AG09309 (cell line): ENCODE data around the gene PCDH8.
"Not testable (repeated sequence)": the region's sequence is repeated elsewhere in the genome, so short reads cannot be mapped to it uniquely, and the experiment has no call there.

Experiments used
- DNase-seq: peaks from one replicate; pipeline ENCODE4 v3.0.0-alpha.2; 2010; ENCODE audit warnings: low read depth
- H3K4me3 ChIP-seq: 2 replicates; pipeline ENCODE4 v1.5.1; 2011; ENCODE audit warnings: mild to moderate bottlenecking, low read depth, low read length, moderate library complexity; ENCODE audit not compliant: control insufficient read depth
- TF ChIP-seq, protein P1 (sequence below): IDR thresholded peaks from 2 replicates; pipeline ENCODE4 v1.5.1; 2011; ENCODE audit warnings: mild to moderate bottlenecking, low read depth, low read length, inconsistent platforms; ENCODE audit not compliant: insufficient read depth, control insufficient read depth; ENCODE audit errors: missing control alignments

PCDH8 gene

DNA sequence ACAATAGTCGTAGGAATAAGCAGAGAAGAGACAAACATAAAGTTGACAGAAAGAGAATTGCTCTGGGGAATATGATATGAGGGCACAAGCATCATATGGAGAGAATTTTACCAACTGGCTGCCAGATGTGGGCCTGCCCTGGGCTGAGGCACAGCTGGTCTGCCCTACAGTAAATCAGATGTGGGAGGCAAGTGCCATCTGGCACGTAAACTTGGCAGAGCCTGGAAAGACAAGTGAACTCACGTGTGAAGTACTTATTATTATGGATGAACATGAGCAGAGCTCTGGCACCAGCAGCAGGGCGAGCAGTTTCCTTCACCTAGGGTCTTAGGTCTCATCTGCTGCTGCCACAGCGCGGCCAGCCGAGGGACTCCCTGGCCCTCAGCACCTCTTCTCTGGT, 20.6 kb downstream of the PCDH8 start:
- DNase-seq, result no peak
- TF ChIP-seq, protein P1, sequence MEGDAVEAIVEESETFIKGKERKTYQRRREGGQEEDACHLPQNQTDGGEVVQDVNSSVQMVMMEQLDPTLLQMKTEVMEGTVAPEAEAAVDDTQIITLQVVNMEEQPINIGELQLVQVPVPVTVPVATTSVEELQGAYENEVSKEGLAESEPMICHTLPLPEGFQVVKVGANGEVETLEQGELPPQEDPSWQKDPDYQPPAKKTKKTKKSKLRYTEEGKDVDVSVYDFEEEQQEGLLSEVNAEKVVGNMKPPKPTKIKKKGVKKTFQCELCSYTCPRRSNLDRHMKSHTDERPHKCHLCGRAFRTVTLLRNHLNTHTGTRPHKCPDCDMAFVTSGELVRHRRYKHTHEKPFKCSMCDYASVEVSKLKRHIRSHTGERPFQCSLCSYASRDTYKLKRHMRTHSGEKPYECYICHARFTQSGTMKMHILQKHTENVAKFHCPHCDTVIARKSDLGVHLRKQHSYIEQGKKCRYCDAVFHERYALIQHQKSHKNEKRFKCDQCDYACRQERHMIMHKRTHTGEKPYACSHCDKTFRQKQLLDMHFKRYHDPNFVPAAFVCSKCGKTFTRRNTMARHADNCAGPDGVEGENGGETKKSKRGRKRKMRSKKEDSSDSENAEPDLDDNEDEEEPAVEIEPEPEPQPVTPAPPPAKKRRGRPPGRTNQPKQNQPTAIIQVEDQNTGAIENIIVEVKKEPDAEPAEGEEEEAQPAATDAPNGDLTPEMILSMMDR, result no peak

DNA sequence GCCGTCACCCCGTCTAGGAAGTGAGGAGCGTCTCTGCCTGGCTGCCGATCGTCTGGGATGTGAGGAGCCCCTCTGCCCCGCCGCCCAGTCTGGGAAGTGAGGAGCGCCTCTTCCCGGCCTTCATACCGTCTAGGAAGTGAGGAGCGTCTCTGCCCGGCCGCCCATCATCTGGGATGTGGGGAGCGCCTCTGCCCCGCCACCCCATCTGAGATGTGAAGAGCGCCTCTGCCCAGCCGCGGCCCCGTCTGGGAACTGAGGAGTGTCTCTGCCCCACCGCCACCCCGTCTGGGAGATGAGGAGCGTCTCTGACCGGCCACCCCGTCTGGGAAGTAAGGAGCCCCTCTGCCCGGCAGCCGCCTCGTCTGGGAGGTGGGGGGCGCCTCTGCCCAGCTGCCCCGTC, 30.6 kb downstream of the PCDH8 start:
- not testable (repeated sequence) for DNase-seq, H3K4me3 ChIP-seq

More for the DNA sequence above, 20.6 kb downstream of the PCDH8 start:
- H3K4me3 ChIP-seq, result no peak overlapping the region

DNA sequence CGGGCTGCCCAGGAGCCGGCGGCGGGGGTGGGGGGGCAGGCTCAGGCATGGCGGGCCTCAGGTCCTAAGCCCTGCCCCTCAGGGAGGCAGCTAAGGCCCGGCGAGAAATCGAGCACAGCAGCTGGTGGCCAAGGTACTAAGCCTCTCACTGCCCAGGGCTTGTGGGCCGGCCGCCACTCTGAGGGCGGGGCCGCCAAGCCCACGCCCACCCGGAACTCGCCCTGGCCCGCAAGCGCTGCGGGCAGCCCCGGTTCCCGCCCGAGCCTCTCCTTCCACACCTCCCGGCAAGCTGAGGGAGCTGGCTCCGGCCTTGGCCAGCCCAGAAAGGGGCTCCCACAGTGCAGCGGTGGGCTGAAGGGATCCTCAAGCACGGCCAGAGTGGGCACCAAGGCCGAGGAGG, 33.1 kb downstream of the PCDH8 start:
- no peak for DNase-seq
- TF ChIP-seq, protein P1, result no peak
- no peak overlapping the region for H3K4me3 ChIP-seq

DNA sequence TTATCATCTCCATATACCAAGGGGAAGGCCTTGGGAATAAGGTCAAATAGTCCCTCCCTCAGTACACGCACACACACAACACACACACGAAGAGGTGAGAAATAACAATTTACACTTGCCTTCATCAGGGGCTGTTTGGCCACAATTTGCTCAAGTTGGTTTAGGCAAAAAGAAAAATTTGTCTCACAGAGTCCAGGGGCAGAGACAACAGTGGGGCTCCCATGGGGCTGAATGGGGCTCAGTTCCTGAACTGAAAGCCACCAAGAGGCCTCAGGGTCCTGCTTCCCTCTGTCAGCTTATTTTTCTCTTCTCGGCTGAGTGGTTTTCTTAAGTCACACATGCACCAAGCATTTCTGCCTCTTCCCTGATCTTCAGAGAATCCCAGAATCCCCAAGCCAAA, 35.5 kb downstream of the PCDH8 start:
- H3K4me3 ChIP-seq, result no peak overlapping the region

DNA sequence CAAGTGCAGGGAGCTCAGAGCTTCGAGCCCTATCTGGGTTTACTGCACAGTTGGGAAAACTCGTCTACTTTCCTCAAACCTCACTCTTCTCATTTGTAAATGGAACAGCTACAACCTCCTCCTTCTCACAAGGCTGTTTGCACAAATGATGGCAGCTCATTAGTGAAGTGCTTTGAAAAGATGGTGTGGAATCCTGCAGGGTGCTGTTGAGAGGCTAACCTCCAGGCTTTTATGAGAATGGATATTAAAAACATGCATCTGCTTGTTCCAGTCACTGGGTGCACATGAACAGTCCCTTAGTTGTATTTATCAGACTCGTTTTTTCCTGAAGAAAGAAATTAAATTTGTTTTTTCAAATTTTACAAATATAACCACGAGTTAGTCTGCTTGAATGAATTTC, 36.6 kb downstream of the PCDH8 start:
- no peak overlapping the region for H3K4me3 ChIP-seq
- no peak for DNase-seq
- TF ChIP-seq, protein P1, result no peak

More for the DNA sequence above, 35.5 kb downstream of the PCDH8 start:
- no peak for DNase-seq
- TF ChIP-seq, protein P1, result no peak

DNA sequence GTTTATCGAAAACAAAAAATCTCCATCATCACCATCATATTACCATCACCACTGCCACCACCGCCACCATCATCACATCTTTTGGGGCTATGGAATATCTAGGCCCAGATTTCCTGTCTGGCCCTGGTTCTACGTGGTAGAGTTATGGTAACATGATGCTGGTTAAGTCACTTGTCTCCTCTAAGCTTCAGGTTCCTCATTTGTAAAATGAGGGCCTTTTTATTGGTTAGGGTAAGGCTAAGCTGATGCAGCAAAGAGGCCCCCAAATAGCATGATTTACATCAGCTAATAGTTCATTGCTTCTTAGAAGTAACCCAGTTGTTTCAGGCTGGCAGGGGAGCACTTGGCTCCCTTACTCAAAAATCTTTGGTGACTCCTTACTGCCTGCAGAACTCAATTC, 37.9 kb downstream of the PCDH8 start:
- DNase-seq, result no peak
- H3K4me3 ChIP-seq, result no peak overlapping the region
- TF ChIP-seq, protein P1, result no peak

DNA sequence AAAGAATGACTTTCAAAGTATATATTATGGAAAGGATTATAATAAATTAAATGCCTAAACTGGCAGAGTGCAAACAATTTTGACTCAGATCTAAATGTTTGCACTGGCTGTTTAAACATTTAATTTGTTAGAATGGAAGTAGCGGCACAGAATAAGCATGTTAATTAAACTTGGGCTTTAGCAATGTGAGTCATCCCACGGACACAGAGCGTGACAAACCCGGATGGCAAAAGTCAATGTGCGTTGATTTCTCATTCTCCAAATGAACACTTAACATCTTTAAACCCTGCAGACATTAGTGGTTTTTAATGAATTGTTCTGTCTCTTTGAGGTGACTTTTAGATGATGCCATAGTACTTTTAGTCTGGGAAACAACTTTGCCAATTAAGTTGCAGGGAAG, 38.4 kb downstream of the PCDH8 start:
- TF ChIP-seq, protein P1, result no peak
- DNase-seq, result no peak
- no peak overlapping the region for H3K4me3 ChIP-seq
